Measurements from ENCODE around the gene ZNF592. TPM values are rescaled to one million over a fixed set of nuclear protein-coding genes. Genes with fewer than 3 reads are reported as not detected.

The ZNF592 gene
- polyA plus RNA-seq, 2 of the 4 experiments (the other 2 are of a cell fraction) = 12.4 to 13.9 TPM

- POLR2A ChIA-PET = no interaction called here
- Histone ChIP-seq H3K9me3 (no peaks in the 10 kb centered on the region), H3K4me3 (no peak overlapping the region), H3K4me2 (no peak overlapping the region), H3K4me1 (no peaks in the 10 kb centered on the region), H3K27ac (no peak overlapping the region)
- TF ChIP-seq MYC (IDR thresholded peaks at IDR 0.05; ENCODE audit: borderline replicate concordance, low read length) (no peak), KDM5A (IDR thresholded peaks at IDR 0.05) (no peak), EHMT2 (IDR thresholded peaks at IDR 0.05; ENCODE audit: low read depth) (no peak), POLR2AphosphoS2 (conservative IDR thresholded peaks at IDR 0.05; ENCODE audit: low read length) (no peak), ZSCAN20 (CRISPR knock-in tag; IDR thresholded peaks at IDR 0.05) (no peak), PBX3 (IDR thresholded peaks at IDR 0.05) (no peak), HOXB13 (CRISPR knock-in tag; IDR thresholded peaks at IDR 0.05; ENCODE audit: low read depth) (no peak), HDAC2 (IDR thresholded peaks at IDR 0.05) (no peak), NFE2L2 (conservative IDR thresholded peaks at IDR 0.05; ENCODE audit: low read length) (no peak), USF2 (IDR thresholded peaks at IDR 0.05) (no peak), MAZ (IDR thresholded peaks at IDR 0.05; ENCODE audit: borderline replicate concordance, low read depth, low read length) (no peak), GATA3 (IDR thresholded peaks at IDR 0.05; ENCODE audit: borderline replicate concordance) (no peak), POLR2A (IDR thresholded peaks at IDR 0.05; ENCODE audit: low read length) (no peak), ATOH8 (CRISPR knock-in tag; IDR thresholded peaks at IDR 0.05; ENCODE audit: low read depth) (no peak)
- CTCF ChIA-PET = interaction anchor here (1.3 to 1.8 kb wide), 2 partner anchors 41 to 46 kb away, joined by 4 to 6 read pairs; no protein-coding TSS in a partner anchor
- DNase-seq (ENCODE audit: low read depth in 1 of 2, low spot score in 1 of 2) (no peak), FAIRE-seq (no peak), ATAC-seq (no peak)
- WGBS (ENCODE audit: missing lambda C conversion rate) = 100% methylated on average over 4 of the region's 4 CpGs
These were observed 42.3 kb downstream of the ZNF592 start for GRCh38 chr15:84790676-84791075.

GRCh38 chr15:84791763-84792162, 43.4 kb downstream of the ZNF592 start:
- Histone ChIP-seq H3K4me2 (no peak overlapping the region), H3K4me1 (no peaks in the 10 kb centered on the region), H3K4me3 (no peak overlapping the region), H3K27ac (no peak overlapping the region), H3K9me3 (no peaks in the 10 kb centered on the region)
- 97% methylated on average over 2 of the region's 2 CpGs for WGBS (ENCODE audit: missing lambda C conversion rate)
- DNase-seq (ENCODE audit: low read depth in 1 of 2, low spot score in 1 of 2) (no peak), FAIRE-seq (no peak), ATAC-seq (no peak)
- POLR2A ChIA-PET = no interaction called here
- CTCF ChIA-PET = interaction anchor here (0.8 to 1.3 kb wide), 3 partner anchors 9 to 71 kb away, joined by 3 to 4 read pairs (median 3); no protein-coding TSS in a partner anchor
- no peak for TF ChIP-seq MAZ (IDR thresholded peaks at IDR 0.05; ENCODE audit: borderline replicate concordance, low read depth, low read length)
- no peak for TF ChIP-seq FOSB (CRISPR knock-in tag; IDR thresholded peaks at IDR 0.05)
- TF ChIP-seq POLR2A (IDR thresholded peaks at IDR 0.05; ENCODE audit: low read length) = no peak
- TF ChIP-seq RFX5 (IDR thresholded peaks at IDR 0.05) = no peak
- no peak for TF ChIP-seq ATOH8 (CRISPR knock-in tag; IDR thresholded peaks at IDR 0.05; ENCODE audit: low read depth)
- no peak for TF ChIP-seq EHF (CRISPR knock-in tag; IDR thresholded peaks at IDR 0.05)
- no peak for TF ChIP-seq FOXS1 (CRISPR knock-in tag; IDR thresholded peaks at IDR 0.05)
- no peak for TF ChIP-seq RARB (CRISPR knock-in tag; IDR thresholded peaks at IDR 0.05)
- no peak for TF ChIP-seq ZFP36 (IDR thresholded peaks at IDR 0.05; ENCODE audit: borderline replicate concordance, partially characterized antibody)
- no peak for TF ChIP-seq ELK1 (IDR thresholded peaks at IDR 0.05; ENCODE audit: low read depth, low read length)
- TF ChIP-seq CTCF (IDR thresholded peaks at IDR 0.05) = no peak
- TF ChIP-seq BHLHE40 (IDR thresholded peaks at IDR 0.05; ENCODE audit: low read depth, low read length) = no peak
- TF ChIP-seq CHD2 (IDR thresholded peaks at IDR 0.05; ENCODE audit: low read length, partially characterized antibody) = no peak
- no peak for TF ChIP-seq HES2 (IDR thresholded peaks at IDR 0.05)
